IMR-90 (cell line): ENCODE results near the gene IKBKE.

Experiments
- CEBPB ChIP-seq: IDR thresholded peaks from 2 replicates; pipeline ENCODE4 v1.6.1; 2012; ENCODE audit warnings: low read depth, low read length, improper control_type of control experiment
- CHD1 ChIP-seq: IDR thresholded peaks from 2 replicates; pipeline ENCODE4 v1.6.1; 2012; ENCODE audit warnings: low read depth, low read length, improper control_type of control experiment
- CTCF ChIP-seq: conservative IDR thresholded peaks from 2 replicates; pipeline ENCODE4 v1.5.1; 2012; ENCODE audit warnings: mild to moderate bottlenecking, low read depth, low read length, improper control_type of control experiment
- ELK1 ChIP-seq: fragments of 150-350 bp; IDR thresholded peaks from 2 replicates; pipeline ENCODE4 v1.6.1; 2016; ENCODE audit warnings: low read depth, mild to moderate bottlenecking, low read length, moderate library complexity, borderline replicate concordance
- FOS ChIP-seq: fragments of 150-350 bp; IDR thresholded peaks from 2 replicates; pipeline ENCODE4 v1.6.1; 2016; ENCODE audit warnings: low read depth, low read length
- MAZ ChIP-seq: IDR thresholded peaks from 2 replicates; pipeline ENCODE4 v1.6.1; 2012; ENCODE audit warnings: low read depth, mild to moderate bottlenecking, low read length, improper control_type of control experiment, moderate library complexity, borderline replicate concordance
- MXI1 ChIP-seq: IDR thresholded peaks from 2 replicates; pipeline ENCODE4 v1.6.1; 2012; ENCODE audit warnings: low read depth, mild to moderate bottlenecking, low read length, moderate library complexity, borderline replicate concordance
- NFE2L2 ChIP-seq: fragments of 150-350 bp; IDR thresholded peaks from 2 replicates; pipeline ENCODE4 v1.6.1; 2016; ENCODE audit warnings: low read depth, mild to moderate bottlenecking, low read length
- POLR2A ChIP-seq: IDR thresholded peaks from 2 replicates; pipeline ENCODE4 v1.6.1; 2012; ENCODE audit warnings: mild to moderate bottlenecking, low read depth, low read length
- RAD21 ChIP-seq: IDR thresholded peaks from 2 replicates; pipeline ENCODE4 v1.6.1; 2012; ENCODE audit warnings: low read length, improper control_type of control experiment
- RFX5 ChIP-seq: IDR thresholded peaks from 2 replicates; pipeline ENCODE4 v1.8.0; 2012; ENCODE audit warnings: low read depth, mild to moderate bottlenecking, low read length, moderate library complexity

GRCh38 chr1:206495493-206496046 lies 25.3 kb downstream of the IKBKE start:
- TF ChIP-seq CTCF: no peak
- no peak for TF ChIP-seq MAZ
- no peak for TF ChIP-seq POLR2A
- TF ChIP-seq CHD1: no peak
- no peak for TF ChIP-seq MXI1
- no peak for TF ChIP-seq CEBPB
- TF ChIP-seq RFX5: no peak
- no peak for TF ChIP-seq RAD21
- TF ChIP-seq ELK1: no peak
- TF ChIP-seq NFE2L2: no peak
- TF ChIP-seq FOS: no peak
